A549 (cell line): ENCODE measurements around the gene NSUN5.

Experiments used
- CEBPB ChIP-seq, 2 experiments: fragments of >200 bp in 1 of 2; sonication (Bioruptor Twin) in 1 of 2; formaldehyde crosslinking in 1 of 2; IDR thresholded peaks; 2 replicates each; pipeline ENCODE4 v1.6.1; 2012 to 2016
- ESRRA ChIP-seq: fragments of 150-350 bp; IDR thresholded peaks from 2 replicates; pipeline ENCODE4 v1.6.1; 2014; ENCODE audit warnings: mild to moderate bottlenecking, low read length, borderline replicate concordance
- FOSB ChIP-seq: fragments of 250-450 bp; sonication (Bioruptor Pico); IDR thresholded peaks from 2 replicates; pipeline ENCODE4 v1.5.0; 2020; ENCODE audit warnings: mild to moderate bottlenecking, moderate library complexity
- JUNB ChIP-seq: fragments of >200 bp; sonication (Bioruptor Twin); formaldehyde crosslinking; IDR thresholded peaks from 2 replicates; pipeline ENCODE4 v1.6.1; 2016
- MAZ ChIP-seq: fragments of 150-350 bp; IDR thresholded peaks from 2 replicates; pipeline ENCODE4 v1.6.1; 2014; ENCODE audit warnings: antibody characterized with exemption, low read depth, low read length, borderline replicate concordance
- NR3C1 ChIP-seq: fragments of >200 bp; sonication (Bioruptor Twin); formaldehyde crosslinking; IDR thresholded peaks from 3 replicates; pipeline ENCODE4 v1.6.1; 2017
- POLR2A ChIP-seq: IDR thresholded peaks from 2 replicates; pipeline ENCODE4 v1.6.1; 2012; ENCODE audit warnings: mild to moderate bottlenecking, low read length
- RNF2 ChIP-seq: fragments of 200-600 bp; sonication (generic); IDR thresholded peaks from 2 replicates; pipeline ENCODE4 v1.6.1; 2016; ENCODE audit warnings: low read depth, mild to moderate bottlenecking, antibody characterized with exemption, moderate library complexity, borderline replicate concordance
- TF ChIP-seq, protein P1 (sequence below): fragments of 200-600 bp; sonication (generic); IDR thresholded peaks from 2 replicates; pipeline ENCODE4 v1.6.1; 2016; ENCODE audit warnings: antibody characterized with exemption, mild to moderate bottlenecking, moderate library complexity
- TF ChIP-seq, protein P2 (sequence below): fragments of >200 bp; sonication (Bioruptor Twin); formaldehyde crosslinking; IDR thresholded peaks from 3 replicates; pipeline ENCODE4 v1.5.1; 2016
- TF ChIP-seq, protein P3 (sequence below): fragments of >200 bp; sonication (Bioruptor Twin); formaldehyde crosslinking; IDR thresholded peaks from 3 replicates; pipeline ENCODE4 v1.6.1; 2016

DNA sequence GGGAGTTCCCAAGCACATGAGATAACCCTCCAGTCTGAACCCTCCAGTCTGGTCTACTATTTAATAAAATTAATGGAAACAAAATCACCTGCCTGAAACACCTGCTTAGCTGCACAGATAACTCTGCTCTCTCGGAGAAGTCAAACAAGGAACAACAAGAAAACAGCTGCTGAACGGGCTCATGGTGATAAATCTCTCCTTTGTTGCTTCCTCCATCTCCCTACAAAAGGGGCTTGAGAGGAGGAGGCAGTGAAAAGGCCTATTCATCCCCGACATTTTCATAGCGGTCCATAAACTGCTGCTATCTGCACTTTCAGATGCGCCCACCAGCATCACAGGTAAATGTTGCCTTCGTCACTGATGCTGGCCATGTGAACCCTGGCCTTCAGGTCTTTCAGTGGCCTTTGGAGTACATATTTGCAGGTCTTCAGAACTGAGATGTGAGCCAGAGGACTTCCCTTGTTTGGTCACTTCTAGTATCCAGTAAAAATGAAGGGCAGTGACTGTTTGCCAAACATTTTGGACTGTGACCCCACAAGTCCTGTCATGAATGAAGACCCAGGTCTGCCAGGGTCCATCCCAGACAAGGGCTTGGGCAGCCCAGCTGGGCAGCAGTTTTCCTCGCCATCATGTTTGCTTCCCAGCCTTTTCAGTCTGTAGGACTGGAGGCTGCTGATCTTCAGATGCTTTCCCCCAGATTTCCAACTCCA is 35.2 kb upstream of the NSUN5 start:
- TF ChIP-seq, protein P1, sequence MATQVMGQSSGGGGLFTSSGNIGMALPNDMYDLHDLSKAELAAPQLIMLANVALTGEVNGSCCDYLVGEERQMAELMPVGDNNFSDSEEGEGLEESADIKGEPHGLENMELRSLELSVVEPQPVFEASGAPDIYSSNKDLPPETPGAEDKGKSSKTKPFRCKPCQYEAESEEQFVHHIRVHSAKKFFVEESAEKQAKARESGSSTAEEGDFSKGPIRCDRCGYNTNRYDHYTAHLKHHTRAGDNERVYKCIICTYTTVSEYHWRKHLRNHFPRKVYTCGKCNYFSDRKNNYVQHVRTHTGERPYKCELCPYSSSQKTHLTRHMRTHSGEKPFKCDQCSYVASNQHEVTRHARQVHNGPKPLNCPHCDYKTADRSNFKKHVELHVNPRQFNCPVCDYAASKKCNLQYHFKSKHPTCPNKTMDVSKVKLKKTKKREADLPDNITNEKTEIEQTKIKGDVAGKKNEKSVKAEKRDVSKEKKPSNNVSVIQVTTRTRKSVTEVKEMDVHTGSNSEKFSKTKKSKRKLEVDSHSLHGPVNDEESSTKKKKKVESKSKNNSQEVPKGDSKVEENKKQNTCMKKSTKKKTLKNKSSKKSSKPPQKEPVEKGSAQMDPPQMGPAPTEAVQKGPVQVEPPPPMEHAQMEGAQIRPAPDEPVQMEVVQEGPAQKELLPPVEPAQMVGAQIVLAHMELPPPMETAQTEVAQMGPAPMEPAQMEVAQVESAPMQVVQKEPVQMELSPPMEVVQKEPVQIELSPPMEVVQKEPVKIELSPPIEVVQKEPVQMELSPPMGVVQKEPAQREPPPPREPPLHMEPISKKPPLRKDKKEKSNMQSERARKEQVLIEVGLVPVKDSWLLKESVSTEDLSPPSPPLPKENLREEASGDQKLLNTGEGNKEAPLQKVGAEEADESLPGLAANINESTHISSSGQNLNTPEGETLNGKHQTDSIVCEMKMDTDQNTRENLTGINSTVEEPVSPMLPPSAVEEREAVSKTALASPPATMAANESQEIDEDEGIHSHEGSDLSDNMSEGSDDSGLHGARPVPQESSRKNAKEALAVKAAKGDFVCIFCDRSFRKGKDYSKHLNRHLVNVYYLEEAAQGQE: no peak
- TF ChIP-seq NR3C1 (no peak), JUNB (no peak), RNF2 (no peak), CEBPB (IDR thresholded peaks at IDR 0.05) (no peak), MAZ (no peak), ESRRA (no peak), FOSB (CRISPR knock-in tag) (no peak), POLR2A (no peak)
- TF ChIP-seq, protein P2, sequence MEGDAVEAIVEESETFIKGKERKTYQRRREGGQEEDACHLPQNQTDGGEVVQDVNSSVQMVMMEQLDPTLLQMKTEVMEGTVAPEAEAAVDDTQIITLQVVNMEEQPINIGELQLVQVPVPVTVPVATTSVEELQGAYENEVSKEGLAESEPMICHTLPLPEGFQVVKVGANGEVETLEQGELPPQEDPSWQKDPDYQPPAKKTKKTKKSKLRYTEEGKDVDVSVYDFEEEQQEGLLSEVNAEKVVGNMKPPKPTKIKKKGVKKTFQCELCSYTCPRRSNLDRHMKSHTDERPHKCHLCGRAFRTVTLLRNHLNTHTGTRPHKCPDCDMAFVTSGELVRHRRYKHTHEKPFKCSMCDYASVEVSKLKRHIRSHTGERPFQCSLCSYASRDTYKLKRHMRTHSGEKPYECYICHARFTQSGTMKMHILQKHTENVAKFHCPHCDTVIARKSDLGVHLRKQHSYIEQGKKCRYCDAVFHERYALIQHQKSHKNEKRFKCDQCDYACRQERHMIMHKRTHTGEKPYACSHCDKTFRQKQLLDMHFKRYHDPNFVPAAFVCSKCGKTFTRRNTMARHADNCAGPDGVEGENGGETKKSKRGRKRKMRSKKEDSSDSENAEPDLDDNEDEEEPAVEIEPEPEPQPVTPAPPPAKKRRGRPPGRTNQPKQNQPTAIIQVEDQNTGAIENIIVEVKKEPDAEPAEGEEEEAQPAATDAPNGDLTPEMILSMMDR: no peak
- TF ChIP-seq, protein P3, sequence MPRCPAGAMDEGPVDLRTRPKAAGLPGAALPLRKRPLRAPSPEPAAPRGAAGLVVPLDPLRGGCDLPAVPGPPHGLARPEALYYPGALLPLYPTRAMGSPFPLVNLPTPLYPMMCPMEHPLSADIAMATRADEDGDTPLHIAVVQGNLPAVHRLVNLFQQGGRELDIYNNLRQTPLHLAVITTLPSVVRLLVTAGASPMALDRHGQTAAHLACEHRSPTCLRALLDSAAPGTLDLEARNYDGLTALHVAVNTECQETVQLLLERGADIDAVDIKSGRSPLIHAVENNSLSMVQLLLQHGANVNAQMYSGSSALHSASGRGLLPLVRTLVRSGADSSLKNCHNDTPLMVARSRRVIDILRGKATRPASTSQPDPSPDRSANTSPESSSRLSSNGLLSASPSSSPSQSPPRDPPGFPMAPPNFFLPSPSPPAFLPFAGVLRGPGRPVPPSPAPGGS: no peak
